ENCODE results near the gene ACTN3.

- no peak for TF ChIP-seq CTCF (IDR thresholded peaks at IDR 0.05)
- TF ChIP-seq POLR2A (IDR thresholded peaks at IDR 0.05): no peak
Measured at GRCh38 chr11:66497206-66497605, 49.5 kb upstream of the ACTN3 start.
